Adrenal gland (tissue), 12 donors: ENCODE measurements around the gene RBPJL. TPM values are rescaled to one million over a fixed set of nuclear protein-coding genes. Genes with fewer than 3 reads are reported as not detected.
A peak's percentile ranks its signal among the peaks of the same experiment; 100 is the strongest.

Source experiments
- DNase-seq, 7 donors: peaks; one replicate each; pipeline ENCODE4 v3.0.0-alpha.2; 2019 to 2020
- H3K27ac ChIP-seq, 5 donors: fragments of 200-600 bp; sonication (generic) in 4 of 5; 1 replicate in 3 of 5; 2 replicates in 2 of 5; pipeline versions ENCODE4 v1.5.1 to v1.8.0; 2016 to 2020; ENCODE audit warnings: mild to moderate bottlenecking in 1 of 5
- H3K27me3 ChIP-seq: fragments of 200-600 bp; 2 replicates; pipeline ENCODE4 v1.8.0; 2021
- H3K36me3 ChIP-seq, 2 donors: fragments of 200-600 bp; replicated peaks in 1 of 2; 1 replicate in 1 of 2; 2 replicates in 1 of 2; pipeline versions ENCODE4 v1.5.1 to v1.8.0; 2018 to 2022
- H3K4me1 ChIP-seq, 2 donors: fragments of 200-600 bp; replicated peaks in 1 of 2; 1 replicate in 1 of 2; 2 replicates in 1 of 2; pipeline versions ENCODE4 v1.5.1 to v1.8.0; 2018 to 2021
- H3K4me3 ChIP-seq, 4 donors: fragments of 200-600 bp; sonication (generic) in 3 of 4; one replicate each; pipeline ENCODE4 v1.5.1; 2016 to 2018
- H3K9me3 ChIP-seq, 3 donors: fragments of 200-600 bp; sonication (generic) in 1 of 3; replicated peaks in 1 of 3; 1 replicate in 2 of 3; 2 replicates in 1 of 3; pipeline versions ENCODE4 v1.5.1 to v1.8.0; 2016 to 2021
- CTCF ChIP-seq, 6 experiments: fragments of 450-650 bp in 4 of 6; fragments of 200-600 bp in 2 of 6; sonication (generic) in 1 of 6; IDR thresholded peaks; 1 replicate in 5 of 6; 2 replicates in 1 of 6; pipeline versions ENCODE4 v1.5.1 to v1.8.0; 2016 to 2021; ENCODE audit warnings: antibody characterized with exemption in 6 of 6, mild to moderate bottlenecking in 2 of 6, moderate library complexity in 1 of 6
- POLR2A ChIP-seq, 2 donors: fragments of 450-650 bp; IDR thresholded peaks; one replicate each; pipeline ENCODE4 v1.6.1; 2017; ENCODE audit warnings: antibody characterized with exemption in 2 of 2, mild to moderate bottlenecking in 2 of 2, moderate library complexity in 1 of 2
- WGBS, 4 donors: extraction: QIAGEN DNeasy Blood & Tissue Kit in 2 of 4; methylation state at CpG; one replicate each; pipeline versions ENCODE4 v1.1.5 to v1.1.7; 2013 to 2017; 5-methylcytosine and 5-hydroxymethylcytosine counted together
- intact Hi-C, 2 donors: fragments of 100-400 bp; cut with DNase I; formaldehyde crosslinking; loops; one replicate each; pipeline versions ENCODE4 v1.14.1 to v1.15.0; 2022 to 2023
- polyA plus RNA-seq, 3 donors: library from polyadenylated mRNA; stranded (reverse); fragments of 200-250 nt in 2 of 3; fragments of 350-450 nt in 1 of 3; fragmentation: Illumina TruSeq in 1 of 3; extraction: RNeasy Lipid Tissue Mini Kit (QIAGEN cat#74804) in 1 of 3; gene quantifications; one replicate each; pipeline ENCODE4 v1.2.3, GENCODE V29; 2013 to 2014
- total RNA-seq, 9 donors: library from RNA; depleted of rRNA in 4 of 9; stranded (reverse); fragments of >200 nt in 4 of 9; fragments of 120-200 nt in 1 of 9; fragmentation: NEBNext Ultra II Directional in 1 of 9; extraction: Animal tissue kit (Norgen Biotek cat#: 25700) in 1 of 9; gene quantifications; one replicate each; pipeline versions ENCODE4 v1.1.0 to v1.2.4, GENCODE V29; 2013 to 2023
- donor health status: healthy with polysubstance abuse.
- donor health status: Bipolar disorder and iron deficiency.
- donor health status: DM: yes; HTN: yes; CAD: no.
- donor health status: DM: no; HTN: no; CAD: no.
- donor health status: DM: no; HTN: no; CAD: no.
- donor health status: DM: yes; HTN: yes; CAD: no.

RBPJL gene
- total and polyA plus RNA-seq, 12 donors, result 0.03 to 0.06 TPM; not detected in 10

- TF ChIP-seq POLR2A (IDR thresholded peaks at IDR 0.05) (no peak), CTCF (IDR thresholded peaks at IDR 0.05) (no peak)
- Histone ChIP-seq H3K36me3 (no peaks in the 10 kb centered on the region), H3K4me3 (no peak overlapping the region), H3K27ac (no peak overlapping the region), H3K27me3 (peaks cover 35% of the 10 kb centered on the region), H3K4me1 (no peaks in the 10 kb centered on the region), H3K9me3 (no peaks in the 10 kb centered on the region)
- 68 to 79% (median 71%) methylated on average over 3 of the region's 3 CpGs for WGBS, 4 donors
- no peak for DNase-seq
- intact Hi-C loops, result no loop called here
Measured at GRCh38 chr20:45309075-45309474, 2.4 kb downstream of the RBPJL start.

GRCh38 chr20:45311589-45312211, 5.1 kb downstream of the RBPJL start:
- peak; percentile 49 to 67 (median 62) for TF ChIP-seq CTCF (IDR thresholded peaks at IDR 0.05)
- no peak for TF ChIP-seq POLR2A (IDR thresholded peaks at IDR 0.05)

GRCh38 chr20:45312241-45312640, 5.6 kb downstream of the RBPJL start:
- Histone ChIP-seq H3K27me3 (peaks cover 32% of the 10 kb centered on the region), H3K36me3 (no peaks in the 10 kb centered on the region), H3K9me3 (no peaks in the 10 kb centered on the region), H3K27ac (no peak overlapping the region), H3K4me3 (no peak overlapping the region), H3K4me1 (no peaks in the 10 kb centered on the region)
- TF ChIP-seq CTCF (IDR thresholded peaks at IDR 0.05) (no peak), POLR2A (IDR thresholded peaks at IDR 0.05) (no peak)
- no peak for DNase-seq
- WGBS, 4 donors, result 40 to 53% (median 45%) methylated on average over 13 to 21 of the region's 21 CpGs
- intact Hi-C loops, result loop anchor here in 1 of 2 donors (10.0 kb wide), 1 partner anchor 463 kb away; no protein-coding TSS in a partner anchor

More at GRCh38 chr20:45311589-45312211, 5.1 kb downstream of the RBPJL start:
- no peaks in the 10 kb centered on the region for H3K9me3 ChIP-seq
- H3K27ac ChIP-seq, result no peak overlapping the region
- no peaks in the 10 kb centered on the region for H3K36me3 ChIP-seq
- no peak overlapping the region for H3K4me3 ChIP-seq
- 15 to 68% (median 32%) methylated on average over 9 to 45 of the region's 45 CpGs for WGBS, 4 donors
- peaks cover 28% of the 10 kb centered on the region for H3K27me3 ChIP-seq
- DNase-seq, result peak in 5 of 7 donors; percentile 38 to 64 (median 47)
- H3K4me1 ChIP-seq, result no peaks in the 10 kb centered on the region
- intact Hi-C loops, result loop anchor here in 1 of 2 donors (10.0 kb wide), 1 partner anchor 463 kb away; no protein-coding TSS in a partner anchor

GRCh38 chr20:45313065-45313695, 6.5 kb downstream of the RBPJL start:
- WGBS, 4 donors, result 92 to 94% (median 92%) methylated on average over 8 of the region's 8 CpGs
- no peaks in the 10 kb centered on the region for H3K36me3 ChIP-seq
- no peak overlapping the region for H3K4me3 ChIP-seq
- H3K4me1 ChIP-seq, result no peaks in the 10 kb centered on the region
- TF ChIP-seq CTCF (IDR thresholded peaks at IDR 0.05) (no peak), POLR2A (IDR thresholded peaks at IDR 0.05) (no peak)
- DNase-seq, result no peak
- peaks cover 29% of the 10 kb centered on the region for H3K27me3 ChIP-seq
- no peak overlapping the region for H3K27ac ChIP-seq
- intact Hi-C loops, result loop anchor here in 1 of 2 donors (10.0 kb wide), 1 partner anchor 462 kb away; no protein-coding TSS in a partner anchor
- no peaks in the 10 kb centered on the region for H3K9me3 ChIP-seq
